HUDEP-2 (cell line): ENCODE data around the gene TTC28.

Experiments used
- DNase-seq, 76 experiments: peaks; one replicate each; lab custom pipeline; 2025; ENCODE audit not compliant: unreplicated experiment in 76 of 76; lab: John Stamatoyannopoulos, UW

Gene TTC28

DNA sequence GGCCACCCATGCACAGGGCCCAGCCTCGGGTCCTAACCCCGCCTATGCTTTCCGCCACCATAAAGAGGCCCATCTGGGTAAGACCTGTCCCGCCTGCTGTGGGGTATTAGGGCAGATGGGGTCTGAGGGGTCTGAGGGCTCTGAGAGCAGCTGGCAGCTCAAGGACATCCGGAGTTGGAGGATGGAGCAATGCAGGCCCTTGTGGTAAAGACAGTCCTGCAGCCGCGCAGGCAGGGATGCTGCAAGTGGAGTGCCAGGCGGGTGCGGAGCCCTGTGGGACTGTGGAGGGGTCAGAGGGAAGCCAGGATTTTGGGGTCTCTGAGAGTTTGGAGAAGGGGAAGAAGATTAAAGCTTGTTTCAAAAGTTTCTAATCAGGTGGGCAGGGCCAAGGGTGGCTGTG, 679.3 kb downstream of the TTC28 start:
- DNase-seq, result no peak

- DNase-seq, result no peak
Measured at GRCh38 chr22:27999876-28000275, 679.8 kb downstream of the TTC28 start.

DNA sequence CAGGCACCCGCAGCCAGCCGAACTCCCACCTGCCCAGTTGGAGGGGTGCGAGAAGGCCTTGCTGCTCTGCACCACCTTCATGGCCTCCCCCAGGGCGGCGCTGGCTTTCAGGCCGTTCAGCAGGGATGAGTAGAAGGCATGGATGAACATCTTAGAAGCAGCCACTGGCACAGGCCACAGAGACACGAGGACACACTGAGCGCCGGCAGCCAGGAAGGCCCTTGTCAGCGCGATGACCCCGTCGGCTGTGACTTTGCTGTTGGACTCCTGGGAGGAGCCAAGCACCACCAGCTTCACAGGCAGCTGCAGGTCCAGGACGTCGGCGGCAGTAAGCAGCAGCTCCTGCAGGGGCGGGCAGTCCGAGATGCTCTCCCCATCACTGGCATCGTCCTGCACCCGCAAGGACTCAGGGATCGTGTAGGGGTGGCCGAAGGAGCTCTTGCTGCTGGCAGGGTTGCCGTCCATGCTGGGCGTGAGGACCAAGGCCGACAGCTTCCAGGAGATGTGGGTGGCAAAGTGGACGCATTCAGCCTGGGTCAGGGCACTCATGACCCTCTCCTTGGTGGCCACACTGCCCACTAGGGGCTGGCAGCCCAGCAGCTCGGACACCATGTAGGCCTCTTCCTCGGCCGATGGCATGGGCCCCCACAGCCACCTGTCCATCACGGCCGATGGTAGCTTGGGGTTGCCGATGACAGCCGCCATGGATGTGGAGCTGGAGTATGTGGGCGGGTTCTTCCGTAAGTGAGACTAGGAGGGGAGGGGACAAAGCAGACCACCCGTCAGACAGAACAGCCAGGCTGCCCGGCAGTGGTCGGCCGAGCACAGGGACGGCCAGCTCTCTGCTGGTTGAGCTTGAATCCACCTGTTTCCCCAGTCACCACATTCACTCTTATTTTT, 680.9 kb downstream of the TTC28 start:
- no peak for DNase-seq

- DNase-seq, result no peak
Measured at GRCh38 chr22:27997538-27997937, 682.1 kb downstream of the TTC28 start.

GRCh38 chr22:27996981-27997380, 682.7 kb downstream of the TTC28 start:
- no peak for DNase-seq

GRCh38 chr22:27996529-27996925, 683.1 kb downstream of the TTC28 start:
- DNase-seq, result no peak

DNA sequence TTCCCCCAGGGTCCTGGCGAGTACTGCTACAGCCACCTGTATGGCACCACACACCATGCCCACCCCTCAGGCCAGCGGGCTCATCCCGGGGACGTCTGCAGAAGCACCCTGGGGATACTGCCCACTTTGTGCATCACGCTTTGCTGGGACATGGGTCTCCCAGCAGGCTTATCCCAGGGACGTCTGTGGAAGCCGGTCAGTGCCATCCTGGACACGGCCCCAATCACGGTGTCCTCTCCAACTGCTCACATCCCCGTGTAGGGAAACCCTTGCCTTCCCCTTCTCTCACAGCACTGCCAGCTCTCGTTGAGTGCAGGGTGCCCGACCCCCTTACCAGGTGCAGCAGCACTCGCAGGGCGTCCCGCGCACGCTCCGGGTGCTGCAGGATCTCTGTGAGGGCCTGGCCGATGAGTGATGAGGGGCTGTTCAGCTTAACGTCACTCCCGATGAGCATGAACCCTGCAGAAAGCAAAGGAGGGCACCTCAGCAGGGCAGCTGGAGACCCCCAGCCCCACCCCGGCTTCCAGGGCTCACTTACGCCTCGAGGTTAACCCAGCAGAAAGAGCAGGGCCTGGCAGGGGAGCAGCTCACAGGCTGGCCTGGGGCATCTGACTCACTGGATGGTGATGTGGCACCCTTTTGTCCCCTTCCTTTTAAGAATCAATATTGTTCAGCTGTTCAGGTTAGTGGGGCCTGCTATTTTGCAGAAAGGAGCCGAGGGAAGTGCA, 683.7 kb downstream of the TTC28 start:
- DNase-seq, result no peak

DNA sequence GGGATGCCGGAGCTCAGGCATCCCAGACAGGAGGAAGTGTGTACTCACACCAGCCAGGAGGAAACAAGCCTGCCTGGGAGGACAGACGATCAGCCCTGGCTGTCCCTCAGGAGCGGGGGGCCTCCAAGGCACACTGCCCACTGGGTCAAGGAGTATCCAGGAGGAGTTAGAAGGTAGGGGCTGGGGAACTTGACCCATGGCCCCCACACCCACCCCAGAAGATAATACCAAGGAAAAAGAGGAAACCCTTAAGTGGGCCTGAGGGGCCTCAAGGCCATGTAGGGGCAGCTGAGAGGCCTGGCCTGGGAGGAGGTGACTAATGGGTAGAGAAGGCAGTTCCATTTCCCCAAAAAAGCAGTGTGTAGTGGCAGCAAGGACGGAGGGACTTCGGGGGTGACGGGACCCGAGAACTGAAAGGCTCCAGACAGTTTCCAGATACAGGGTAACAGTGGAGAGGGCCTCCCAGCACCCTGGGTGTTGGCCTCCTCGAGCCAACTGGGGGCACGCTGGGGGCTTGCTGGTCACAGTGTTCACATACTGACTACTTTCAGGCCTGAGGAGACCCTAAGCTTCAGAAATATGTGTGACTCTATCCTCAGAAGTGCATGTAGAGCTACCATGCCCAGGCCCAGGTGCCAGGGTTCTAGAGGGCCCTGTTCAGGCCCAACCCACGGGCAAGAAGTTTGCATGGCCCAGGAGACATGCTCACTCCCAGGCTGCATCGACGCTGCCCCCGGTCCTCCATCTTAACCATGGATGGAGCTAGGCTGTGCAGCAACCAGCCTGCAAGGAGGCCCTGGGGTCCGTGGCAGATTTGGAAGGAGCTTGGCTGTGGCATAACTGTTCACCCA, 684.9 kb downstream of the TTC28 start:
- no peak for DNase-seq

DNA sequence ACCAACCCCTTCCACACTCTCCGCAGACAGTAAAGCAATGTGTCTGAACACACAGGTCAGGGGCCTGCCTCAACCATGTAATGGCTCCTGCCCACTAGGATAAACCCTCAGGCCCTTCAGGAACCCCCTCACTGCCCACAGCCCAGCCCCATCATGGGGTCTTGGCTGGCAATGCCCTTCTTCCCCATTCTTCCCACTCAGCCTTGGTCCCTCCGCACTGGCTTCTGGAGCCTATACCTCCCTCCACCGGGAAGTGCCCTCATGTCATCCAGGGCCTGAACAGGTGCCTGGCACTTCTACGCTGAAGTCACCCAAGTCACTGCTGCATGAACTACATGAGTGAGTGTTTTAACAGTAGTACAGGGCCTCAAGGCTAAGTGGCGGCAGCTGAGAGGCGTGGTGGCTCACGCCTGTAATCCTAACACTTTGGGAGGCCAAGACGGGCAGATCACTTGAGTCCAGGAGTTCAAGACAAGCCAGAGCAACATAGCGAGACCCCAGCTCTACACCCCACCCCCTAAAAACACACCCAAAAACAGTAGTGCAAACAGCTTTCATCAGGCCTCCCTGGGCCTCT, 685.8 kb downstream of the TTC28 start:
- DNase-seq, result no peak

GRCh38 chr22:27993201-27993635, 686.4 kb downstream of the TTC28 start:
- no peak for DNase-seq

DNA sequence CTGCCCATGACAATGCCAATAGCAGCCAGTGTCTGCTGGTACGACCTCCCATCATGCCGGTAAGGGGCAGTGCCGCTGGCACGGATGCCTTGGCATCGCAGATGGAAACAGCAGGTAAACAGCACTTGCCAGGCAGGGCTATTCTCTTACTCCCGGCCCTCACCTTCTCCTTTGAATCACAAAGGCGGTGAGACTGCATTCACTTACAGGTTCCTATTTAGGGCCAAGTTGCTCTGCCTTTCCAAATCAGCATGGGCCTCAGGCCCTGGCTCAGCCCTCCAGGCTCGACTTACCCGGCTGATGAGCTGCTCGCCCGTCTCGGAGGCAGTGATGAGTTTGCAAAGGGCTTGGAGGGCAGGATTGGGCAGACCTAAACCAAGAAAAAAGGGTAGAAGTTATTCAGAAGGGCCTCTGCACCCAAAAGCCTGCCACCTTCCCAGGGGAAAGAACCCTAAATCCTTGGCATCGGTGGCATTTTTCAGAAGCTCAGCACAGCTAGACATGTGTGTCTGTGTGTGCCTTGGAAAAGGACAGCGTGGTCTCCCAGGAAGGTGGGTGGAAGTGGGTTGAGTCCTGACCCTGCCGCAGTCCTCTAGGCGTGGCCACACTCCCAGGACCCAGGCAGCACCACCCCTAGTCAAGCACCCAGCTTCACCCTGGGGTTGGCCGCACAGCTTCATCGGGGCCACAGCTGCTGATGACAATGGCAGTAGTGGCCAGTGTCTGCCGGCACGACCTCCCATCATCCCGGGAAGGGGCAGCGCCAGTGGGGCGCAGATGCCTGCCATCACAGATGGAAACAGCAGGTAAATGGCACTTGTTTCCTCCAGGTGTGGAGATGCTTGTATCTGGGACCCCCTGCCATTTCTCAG, 687.1 kb downstream of the TTC28 start:
- no peak for DNase-seq

GRCh38 chr22:27991586-27992293, 687.9 kb downstream of the TTC28 start:
- DNase-seq, result no peak

DNA sequence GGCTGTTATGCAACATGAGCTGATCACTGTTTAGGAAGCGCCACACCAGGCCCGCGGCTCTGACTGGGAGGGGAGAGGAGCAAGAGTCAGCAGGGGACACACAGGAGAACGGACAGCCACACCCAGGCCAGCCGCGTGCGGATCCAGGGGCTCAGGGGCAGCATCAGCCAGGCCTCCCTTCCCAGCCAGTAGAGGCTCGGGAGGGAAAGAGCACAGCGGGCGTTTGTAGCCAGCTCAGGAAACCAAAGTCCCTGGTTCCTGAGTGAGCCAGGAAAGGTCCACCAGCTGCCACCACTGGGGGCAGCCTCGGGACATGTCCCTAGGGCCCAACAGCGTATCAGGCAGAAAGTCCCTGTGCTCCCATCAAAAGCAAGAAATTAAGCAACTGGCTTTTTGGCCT, 688.8 kb downstream of the TTC28 start:
- DNase-seq, result peak in 12 of 76 experiments; percentile 2 to 21 (median 8)

DNA sequence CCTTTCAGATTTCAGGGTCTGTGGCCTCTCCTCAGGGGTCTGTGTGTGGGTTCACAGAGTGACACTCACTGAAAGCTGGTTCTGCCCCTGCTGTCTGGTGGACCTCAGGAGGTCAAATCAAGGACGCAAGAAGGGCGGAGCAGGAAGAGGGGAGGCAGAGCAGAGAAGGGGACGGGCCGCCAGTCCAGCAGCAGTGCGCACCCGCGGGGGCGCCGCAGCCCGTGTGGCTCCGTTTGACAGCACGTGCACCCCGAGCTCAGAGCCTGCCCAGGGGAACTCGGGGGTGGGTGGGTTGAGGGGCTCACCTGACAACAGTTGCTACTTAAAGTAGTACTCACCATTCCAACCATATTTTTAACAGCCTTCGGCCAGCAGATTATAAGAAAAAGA, 689.2 kb downstream of the TTC28 start:
- DNase-seq, result no peak

DNA sequence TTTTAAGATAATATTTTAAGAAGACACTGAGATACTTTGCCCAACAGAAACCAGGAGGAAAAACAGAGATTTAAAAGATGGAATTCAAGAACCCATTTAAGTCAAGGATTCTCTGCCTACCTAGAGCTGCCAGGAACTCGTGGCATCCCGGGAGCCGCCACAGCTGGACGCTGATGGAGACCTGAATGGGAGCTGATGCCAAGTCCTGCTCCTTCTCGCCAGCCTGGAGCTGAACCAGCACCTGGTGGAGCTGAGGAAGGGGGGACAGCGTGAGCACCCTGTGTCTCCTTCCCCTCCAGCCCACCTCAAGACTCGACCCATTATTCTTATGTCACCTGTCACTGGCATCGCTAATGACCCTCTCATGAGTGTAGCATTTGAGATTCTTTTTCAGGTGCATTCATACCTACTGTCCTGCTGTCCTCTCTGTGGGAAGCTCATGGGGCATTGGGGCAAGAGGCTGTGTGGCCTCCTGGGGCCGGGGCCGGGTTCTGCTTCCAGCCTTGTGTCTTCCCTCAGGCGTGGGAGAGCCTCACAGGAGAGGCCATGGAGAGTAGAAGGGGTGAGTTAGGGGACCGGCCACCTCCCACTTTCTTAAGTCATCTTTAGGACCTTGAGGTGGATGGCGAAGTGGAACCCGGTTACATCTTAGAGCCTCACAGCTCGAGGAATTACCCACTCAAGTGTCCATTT, 689.7 kb downstream of the TTC28 start:
- DNase-seq, result no peak

DNA sequence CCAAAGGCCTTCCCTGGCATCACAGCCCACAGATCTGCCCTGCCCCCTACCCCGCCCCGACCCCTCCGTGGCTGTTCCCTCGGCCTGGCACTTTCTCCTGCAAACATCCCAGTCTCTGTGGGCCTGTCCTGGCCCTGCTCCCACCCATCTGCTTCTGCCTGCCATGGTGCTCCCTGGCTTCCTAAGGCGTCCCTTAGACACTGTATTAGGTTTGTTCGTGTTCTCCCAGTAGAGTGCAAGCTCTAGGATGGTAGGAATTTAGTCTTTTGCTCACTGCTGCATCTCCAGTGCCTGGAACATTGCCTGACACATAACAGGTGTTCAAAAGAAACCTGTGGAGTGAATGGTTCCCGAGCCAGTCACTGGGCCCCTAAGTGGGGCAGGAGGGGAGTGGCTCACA, 690.9 kb downstream of the TTC28 start:
- no peak for DNase-seq

- no peak for DNase-seq
Measured at GRCh38 chr22:27987557-27987956, 692.1 kb downstream of the TTC28 start.

DNA sequence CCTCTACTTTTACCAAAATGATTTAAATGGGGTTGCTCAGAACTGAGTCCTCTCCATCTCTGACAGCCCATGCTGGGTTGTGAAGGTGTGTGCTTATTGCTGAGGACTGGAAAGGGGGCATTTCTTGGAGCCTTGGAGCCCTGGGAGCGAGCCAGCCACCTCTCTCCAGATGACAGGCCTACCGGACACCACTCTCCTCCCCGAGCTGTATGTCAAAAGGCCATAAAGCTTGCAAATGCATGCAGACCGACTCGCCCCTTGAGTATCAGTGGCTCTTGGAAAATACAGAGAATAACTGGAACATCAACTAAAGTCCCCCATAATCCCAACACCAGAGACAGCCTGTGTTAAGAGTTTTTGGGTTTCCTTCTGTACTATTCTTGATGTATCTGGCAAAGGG, 692.7 kb downstream of the TTC28 start:
- DNase-seq, result no peak

GRCh38 chr22:27986459-27986858, 693.2 kb downstream of the TTC28 start:
- no peak for DNase-seq
